GM18873 (cell line): ENCODE results near the gene HEATR5A.
"Not testable (repeated sequence)": the region's sequence is repeated elsewhere in the genome, so short reads cannot be mapped to it uniquely, and the experiment has no call there.

Source experiments
- ATAC-seq: cut with Tn5 transposase; IDR thresholded peaks from one replicate; pipeline ENCODE4 v1.9.1; 2021; ENCODE audit warnings: mild to moderate bottlenecking, moderate library complexity, moderate number of reproducible peaks; ENCODE audit not compliant: unreplicated experiment, low FRiP score

HEATR5A gene

DNA sequence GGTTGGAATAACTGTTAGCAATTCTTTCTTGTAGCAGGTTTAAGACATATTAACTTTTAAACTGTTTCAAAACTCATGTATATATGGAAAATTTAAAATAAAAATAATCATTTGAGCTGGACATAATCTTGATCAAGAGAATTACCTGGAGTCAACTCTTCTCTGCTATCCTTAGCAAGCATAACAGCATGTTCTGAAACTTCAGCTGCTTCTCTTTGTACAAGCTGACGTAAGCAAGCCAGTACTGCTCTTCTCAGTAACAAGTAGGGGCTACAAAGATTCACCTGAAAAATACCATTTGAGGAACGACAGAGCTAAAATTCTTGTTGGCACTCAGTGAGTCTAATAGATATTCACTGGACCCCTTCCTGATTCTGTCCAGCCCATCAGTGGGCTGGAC lies 83.0 kb downstream of the HEATR5A start:
- no peak for ATAC-seq

DNA sequence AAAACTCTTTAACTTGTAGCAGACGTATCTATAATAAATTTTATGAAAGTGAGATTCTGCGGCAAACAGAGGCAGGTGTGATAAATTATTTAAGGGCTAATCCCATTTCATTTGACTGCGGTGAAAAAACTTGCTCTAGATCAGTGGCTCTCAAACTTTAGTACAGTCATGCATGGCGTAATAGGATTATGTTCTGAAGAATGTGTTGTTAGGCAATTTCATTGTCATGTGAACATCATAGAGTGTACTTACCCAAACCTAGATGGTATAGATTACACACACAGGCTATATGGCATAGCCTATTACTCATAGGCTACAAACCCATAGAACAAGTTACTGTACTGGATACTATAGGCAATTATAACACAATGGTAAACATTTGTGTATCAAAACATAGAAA lies 83.7 kb downstream of the HEATR5A start:
- ATAC-seq: no peak

DNA sequence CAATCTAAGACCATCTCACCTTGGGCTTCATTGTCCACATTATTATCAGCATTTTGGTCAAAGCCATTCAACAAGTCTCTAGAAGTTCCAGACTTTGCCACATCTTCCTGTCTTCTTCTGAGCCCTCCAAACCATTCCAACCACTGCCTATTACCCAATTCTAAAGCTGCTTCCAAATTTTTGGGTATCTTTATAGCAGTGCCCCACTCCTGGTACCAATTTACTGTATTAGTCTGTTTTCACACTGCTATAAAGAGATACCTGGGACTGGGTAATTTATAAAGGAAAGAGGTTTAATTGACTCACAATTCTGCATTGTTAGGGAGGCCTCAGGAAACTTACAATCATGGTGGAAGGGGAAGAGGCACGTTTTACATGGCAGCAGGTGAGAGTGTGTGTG lies 89.0 kb downstream of the HEATR5A start:
- not testable (repeated sequence) for ATAC-seq

DNA sequence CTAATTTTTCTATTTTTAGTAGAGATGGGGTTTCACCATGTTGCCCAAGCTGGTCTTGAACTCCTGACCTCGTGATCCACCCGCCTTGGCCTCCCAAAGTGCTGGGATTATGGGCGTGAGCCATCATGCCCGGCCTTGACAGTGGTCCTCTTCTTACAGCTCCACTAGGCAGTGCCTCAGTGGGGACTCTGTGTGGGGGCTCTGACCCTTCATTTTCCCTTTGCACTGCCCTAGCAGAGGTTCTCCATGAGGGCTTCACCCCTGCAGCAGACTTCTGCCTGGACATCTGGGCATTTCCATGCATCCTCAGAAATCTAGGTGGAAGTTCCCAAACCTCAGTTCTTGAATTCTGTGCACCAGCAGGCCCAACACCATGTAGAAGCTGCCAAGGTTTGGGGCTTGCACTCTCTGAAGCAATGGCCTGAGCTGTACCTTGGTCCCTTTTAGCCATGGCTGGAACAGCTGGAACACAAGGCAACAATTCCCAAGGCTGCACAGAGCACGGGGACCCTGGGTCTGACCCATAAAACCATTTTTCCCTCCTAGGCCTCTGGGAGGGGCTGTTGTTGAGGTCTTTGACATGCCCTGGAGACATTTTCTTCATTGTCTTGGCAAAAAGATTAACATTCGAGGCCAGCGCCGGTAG lies 90.4 kb downstream of the HEATR5A start:
- ATAC-seq: not testable (repeated sequence)

DNA sequence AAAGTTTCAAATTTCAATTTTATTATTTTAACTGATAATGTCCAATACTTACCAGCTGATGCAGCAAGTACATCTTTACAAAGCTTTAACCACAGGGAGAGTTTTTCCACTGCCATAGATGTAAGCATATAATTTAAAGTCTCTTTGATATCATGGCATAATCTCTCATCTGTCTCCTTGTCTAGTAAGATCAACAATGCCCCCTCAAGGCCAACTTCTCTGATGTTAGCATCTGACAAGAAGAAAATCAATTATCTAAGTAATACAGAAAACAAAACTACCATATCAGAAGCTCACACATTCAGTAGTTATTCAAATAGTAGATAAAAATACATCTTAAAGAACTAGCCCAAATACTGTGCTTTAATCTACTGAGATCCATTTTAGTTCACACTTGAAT lies 94.2 kb downstream of the HEATR5A start:
- ATAC-seq: no peak

DNA sequence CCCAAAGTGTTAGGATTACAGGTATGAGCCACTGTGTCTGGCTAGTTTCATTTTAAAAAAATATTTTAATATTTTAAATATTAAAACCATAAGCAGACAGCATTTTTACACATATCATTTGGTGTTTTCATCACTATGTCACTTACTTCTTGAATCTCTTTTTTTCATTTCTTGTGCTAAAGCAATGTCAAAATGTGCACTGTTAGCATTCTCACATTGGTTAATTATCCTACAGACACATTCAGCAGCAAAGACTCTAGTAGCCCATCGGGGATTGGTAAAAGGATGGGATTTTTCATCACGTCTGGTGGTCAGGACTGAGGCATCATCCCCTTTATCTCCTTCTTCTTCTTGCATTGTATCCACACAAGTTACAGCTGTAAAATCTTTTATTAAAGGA lies 96.9 kb downstream of the HEATR5A start:
- ATAC-seq: no peak

DNA sequence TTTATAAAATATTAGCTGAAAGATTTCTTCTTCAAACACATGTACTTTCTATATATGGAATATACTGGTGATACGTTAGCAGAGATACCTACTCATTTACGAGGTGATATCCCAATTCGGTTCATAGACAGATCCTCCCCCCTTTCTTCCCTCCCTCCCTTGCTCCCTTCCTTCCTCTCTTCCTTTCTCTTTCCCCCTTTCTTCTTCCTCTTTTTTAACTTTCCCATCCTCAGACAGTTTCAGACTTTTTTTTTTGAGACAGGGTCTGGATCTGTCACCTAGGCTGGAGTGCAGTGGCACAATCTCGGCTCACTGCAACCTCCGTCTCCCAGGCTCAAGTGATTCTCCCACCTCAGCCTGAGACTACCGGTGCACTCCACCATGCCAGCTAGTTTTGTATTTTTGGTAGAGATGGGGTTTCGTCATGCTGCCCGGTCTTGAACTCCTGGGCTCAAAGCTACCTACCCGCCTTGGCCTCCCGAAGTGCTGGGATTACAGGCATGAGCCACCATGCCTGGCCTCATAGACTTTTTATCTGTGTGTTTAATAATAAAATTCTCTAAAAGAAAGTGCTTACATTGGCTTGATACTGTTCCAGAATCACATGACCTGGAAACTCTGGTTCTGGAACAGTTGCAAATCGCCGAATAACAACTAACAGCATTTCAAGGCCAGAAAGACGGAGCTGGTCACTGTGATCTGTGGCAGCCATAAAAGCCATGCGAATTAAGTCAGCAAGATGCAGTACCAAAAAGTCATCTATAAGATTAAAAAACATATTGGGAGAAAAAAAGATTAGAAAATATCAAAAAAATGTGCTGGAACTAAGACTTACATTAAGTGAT lies 99.2 kb downstream of the HEATR5A start:
- no peak for ATAC-seq

DNA sequence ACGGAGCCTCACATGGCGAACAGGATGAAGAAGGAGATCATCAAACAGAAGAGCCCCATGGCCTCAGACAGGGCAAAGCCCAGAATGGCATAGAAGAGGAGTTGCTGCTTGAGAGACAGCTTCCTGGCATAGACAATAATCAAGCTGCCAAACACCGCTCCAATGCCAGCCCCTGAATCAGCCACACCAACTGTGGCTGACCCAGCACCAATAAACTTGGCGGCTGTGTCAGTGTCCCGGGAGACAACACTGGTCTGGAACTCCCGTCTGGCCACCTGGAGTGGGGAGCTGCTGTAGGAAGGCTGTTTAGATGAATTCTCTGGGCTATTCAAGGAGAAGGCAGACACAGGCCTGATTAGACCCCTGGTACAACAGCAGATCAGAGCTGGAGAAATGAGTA lies 100.1 kb downstream of the HEATR5A start:
- ATAC-seq: no peak

DNA sequence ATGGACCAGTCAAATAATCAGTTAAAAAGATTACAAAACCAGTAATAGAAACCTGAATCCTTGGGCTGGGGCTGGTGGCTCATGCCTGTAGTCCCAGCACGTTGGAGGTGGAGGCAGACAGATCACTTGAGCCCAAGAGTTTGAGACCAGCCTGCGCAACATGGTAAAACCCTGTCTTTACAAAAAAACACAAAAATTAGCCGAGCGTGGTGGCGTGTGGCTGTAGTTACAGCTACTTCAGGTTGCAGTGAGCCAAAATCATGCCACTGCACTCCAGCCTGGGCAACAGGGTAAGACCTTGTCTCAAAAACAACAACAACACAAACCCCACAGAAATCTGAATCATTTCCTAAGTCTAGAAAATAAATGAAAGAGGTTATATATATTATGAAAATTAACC lies 100.6 kb downstream of the HEATR5A start:
- ATAC-seq: no peak

DNA sequence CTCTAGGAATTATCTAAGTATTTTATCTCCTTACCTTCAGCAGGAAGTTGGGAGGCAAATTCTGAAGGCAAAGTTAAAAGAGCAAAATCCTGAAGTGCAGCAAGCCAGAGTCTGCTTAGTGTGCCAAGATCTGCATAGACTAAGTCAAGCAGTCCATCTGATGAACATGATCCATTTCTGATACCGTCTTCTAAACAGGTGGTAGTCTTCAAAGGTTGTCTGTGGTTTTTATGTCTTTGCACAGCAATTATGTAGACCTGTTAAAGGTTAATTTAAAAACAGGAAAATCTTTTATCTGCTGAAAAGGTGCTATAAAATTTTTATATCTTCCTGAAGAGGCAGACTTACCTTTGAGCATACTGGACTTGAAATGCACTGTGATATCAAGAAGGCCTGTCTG lies 107.4 kb downstream of the HEATR5A start:
- ATAC-seq: no peak

DNA sequence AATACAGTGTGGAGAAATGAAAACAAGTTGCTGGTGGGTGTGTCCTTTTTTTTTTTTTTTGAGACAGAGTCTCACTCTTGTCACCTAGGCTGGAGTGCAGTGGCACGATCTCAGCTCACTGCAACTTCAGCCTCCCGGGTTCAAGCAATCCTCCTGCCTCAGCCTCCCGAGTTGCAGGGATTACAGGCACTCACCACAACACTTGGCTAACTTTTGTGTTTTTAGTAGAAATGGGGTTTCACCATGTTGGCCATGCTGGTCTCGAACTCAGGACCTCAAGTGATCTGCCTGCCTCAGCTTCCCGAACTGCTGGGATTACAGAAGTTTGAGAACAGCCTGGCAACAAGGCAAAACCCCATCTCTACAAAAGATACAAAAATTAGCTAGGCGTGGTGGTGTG lies 108.0 kb downstream of the HEATR5A start:
- not testable (repeated sequence) for ATAC-seq

DNA sequence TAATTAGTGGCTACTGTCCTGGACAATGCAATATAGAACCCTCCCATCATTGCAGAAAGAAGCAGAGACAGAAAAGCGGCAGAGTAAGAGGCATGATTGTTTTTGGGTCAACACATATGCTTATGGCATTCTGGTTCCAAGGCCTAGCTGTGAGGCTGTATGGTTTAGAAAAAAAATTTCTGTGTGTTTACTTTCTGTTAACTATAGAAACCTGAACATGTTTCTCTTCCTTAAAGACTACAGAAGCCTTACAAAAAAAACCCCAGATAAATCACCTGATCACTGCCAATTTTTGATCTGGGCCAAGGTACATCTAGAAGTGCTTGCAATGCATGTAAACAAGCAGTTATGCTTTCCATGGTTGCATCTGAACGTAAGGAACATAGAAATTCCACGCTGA lies 112.7 kb downstream of the HEATR5A start:
- ATAC-seq: no peak

DNA sequence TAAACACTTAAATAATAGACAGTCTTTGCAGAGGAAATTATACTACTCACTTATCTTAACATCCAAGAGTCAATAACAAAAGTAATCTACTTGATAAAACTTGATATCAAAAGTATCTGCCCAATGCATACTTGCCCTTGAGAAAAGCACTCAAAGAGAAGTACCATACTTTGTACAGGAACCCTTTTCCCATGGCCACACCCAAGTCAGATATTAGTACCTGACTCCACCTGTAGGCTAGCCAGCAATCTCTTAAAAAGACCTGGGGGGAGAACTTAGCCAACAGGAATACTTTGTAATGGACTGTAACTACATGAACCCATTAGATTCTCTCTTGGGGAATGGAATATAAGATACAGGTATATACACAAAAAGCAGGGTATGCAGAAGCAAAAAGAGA lies 113.2 kb downstream of the HEATR5A start:
- ATAC-seq: no peak

DNA sequence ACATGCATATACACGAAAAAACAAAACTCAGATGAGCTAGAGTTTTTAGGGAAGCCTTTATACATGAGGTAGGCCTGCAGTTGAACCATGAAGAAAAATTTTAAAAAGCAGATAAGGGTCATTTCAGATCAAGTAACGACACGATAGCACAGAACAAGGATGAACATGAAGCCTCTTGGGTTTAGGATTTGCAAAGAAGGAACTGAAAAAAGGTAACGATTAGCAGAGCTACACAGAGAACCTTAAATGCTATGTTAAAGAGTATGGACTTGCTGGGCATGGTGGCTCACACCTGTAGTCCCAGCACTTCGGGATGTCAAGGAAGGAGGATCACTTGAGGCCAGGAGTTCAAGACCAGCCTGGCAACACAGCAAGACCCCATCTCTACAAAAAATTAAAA lies 116.7 kb downstream of the HEATR5A start:
- ATAC-seq: no peak

DNA sequence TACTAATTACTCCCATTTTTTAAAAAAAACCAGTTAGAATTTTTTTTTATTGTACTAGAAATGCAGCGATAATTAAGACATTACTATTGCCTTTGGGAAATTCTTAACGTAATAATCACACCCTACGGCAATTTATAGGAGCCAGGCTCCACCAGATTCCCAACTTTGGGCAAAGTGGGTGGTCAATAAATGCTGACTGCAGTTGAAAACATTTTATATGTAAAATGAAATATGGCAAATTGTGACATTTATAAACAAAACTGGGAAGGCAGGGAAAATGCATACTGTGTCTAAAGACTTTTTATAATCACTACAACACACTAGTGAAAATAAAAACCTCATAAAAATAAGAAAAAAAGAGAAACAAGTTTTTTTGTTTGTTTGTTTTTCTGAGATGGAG lies 119.5 kb downstream of the HEATR5A start:
- ATAC-seq: no peak

DNA sequence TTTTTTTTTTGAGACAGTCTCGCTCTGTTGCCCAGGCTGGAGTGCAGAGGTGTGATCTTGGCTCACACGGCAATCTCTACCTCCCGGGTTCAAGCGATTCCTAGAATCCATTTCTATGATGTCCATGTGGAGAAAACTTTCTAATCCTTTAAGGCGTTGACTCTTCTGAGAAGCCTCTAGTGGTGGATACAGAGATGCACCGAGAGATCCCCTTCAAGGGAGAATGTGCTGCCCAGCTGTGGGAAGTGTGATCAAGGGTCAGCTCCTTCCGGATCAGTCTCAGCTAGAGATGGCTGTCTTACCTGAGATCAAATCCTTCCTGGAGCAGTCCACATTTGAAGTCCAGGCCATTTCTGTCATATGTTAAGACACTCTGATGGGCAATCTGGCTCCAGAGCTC lies 120.1 kb downstream of the HEATR5A start:
- ATAC-seq: no peak

DNA sequence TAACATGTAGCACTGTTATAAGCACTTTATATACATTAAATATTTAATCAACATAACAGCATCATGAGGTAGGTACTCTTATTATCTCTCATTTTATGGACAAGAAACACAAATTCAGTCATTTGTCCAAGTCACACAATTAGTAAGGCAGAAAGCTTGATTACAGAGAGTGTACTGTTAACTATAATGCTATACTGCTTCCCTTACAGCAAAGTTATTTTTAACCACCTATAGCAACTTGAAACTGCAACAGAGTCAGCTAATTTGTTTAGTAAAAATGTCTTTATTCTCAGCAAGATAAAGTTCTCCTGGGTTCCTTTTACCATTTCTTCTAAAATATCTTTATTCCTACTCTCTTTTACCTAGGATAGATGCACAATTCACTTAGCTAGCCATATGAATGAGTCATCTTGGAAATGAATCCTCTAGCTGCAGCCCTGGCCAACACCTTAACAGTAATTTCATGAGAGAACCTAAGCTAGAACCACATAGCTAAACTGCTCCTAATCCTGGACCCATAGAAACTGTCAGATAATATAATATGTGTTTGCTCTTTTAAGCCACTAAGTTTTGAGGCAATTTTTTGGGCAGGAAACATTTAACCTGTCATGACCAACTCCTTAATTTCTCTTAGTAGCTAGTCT lies 122.5 kb downstream of the HEATR5A start:
- peak; percentile 67 for ATAC-seq

DNA sequence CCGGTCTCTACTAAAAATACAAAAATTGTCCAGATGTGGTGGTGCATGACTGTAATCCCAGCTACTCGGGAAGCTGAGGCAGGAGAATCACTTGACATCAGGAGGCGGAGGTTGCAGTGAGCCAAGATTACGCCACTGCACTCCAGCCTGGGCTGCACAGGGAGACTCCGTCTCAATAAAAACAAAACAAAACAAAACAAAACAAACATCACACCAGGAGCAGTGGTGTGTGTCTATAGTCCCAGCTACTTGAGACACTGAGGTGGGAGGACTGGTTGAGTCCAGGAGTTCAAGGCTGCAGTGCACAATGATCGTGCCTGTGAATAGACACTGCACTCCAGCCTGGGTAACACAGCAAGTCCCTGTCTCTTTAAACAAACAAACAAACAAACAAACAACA lies 123.2 kb downstream of the HEATR5A start:
- no peak for ATAC-seq

DNA sequence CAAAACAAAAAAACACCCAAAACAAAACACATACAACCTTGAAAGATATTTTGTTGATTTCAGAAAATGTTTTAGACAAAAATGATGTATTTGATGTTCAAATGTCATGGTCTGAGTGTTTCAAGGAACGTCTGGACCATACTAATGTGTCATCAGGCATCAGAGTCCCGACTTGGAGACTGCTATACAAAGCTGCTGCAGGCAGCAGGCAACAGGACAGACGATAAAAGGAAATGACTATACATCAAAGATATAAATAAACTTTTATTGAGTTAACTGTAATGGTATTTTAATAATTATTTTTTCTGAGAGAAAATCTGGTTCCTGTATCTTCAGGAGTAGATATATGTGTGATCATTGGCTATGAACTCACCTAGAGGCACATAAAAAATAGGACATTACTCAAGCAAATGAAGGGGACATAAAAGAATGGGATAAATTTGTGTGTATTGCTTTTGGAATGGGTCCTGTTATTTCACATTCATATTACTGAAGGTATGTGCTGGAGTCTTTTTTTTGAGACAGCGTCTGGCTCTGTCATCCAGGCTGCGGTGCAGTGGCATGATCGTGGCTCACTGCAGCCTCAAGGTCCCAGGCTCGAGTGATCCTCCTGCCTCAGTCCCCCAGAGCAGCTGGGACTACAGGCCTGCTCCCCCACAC lies 125.5 kb downstream of the HEATR5A start:
- no peak for ATAC-seq

DNA sequence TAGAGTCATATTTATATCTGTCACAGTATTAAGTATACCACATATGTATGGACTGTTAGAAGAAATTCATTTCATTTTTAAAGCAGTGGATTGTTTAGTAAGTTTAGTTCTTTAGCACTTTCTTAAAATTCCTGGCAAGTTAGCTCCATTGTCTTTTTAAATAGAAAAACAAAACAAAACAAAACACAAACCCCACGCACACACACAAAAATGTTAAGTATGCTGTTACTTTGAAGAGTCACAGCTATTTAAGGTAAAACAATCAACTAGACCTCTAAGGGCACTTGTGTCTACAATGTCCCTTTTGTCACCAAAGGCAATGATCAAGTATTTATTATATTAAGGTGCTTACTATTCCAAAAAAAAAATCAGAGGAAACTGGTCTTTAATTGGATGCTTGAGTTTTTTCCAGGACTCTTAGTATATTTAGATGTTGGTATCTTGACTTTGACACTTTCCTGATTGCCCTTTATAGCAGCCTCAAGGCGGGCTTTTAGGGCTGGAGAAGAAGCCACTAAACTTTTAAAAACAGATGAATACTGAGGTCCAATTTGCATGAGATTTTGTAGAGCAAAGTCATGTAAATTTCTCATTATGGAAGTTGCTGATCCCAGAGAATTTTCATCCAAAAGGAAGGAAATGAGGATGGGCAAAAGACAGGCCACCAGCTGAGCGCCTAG lies 127.3 kb downstream of the HEATR5A start:
- no peak for ATAC-seq

DNA sequence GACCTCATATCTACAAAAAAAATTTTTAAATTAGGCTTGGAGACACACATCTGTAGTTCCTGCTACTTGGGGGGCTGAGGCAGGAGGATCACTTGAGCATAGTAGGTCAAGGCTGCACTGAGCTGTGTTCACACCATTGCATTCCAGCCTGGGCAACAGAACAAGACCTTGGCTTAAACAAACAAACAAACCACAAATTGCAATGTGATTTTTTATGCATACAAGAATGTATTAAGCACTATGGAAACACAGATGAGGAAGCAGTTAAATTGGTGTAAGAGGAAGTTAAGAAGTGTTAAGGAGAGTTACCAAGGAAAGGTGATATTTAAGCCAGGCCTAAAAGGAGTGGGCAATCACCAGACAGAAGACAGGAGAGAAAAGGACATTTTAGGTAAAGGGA lies 129.1 kb downstream of the HEATR5A start:
- no peak for ATAC-seq
